Measurements from ENCODE around the gene PLEKHG1.

DNA sequence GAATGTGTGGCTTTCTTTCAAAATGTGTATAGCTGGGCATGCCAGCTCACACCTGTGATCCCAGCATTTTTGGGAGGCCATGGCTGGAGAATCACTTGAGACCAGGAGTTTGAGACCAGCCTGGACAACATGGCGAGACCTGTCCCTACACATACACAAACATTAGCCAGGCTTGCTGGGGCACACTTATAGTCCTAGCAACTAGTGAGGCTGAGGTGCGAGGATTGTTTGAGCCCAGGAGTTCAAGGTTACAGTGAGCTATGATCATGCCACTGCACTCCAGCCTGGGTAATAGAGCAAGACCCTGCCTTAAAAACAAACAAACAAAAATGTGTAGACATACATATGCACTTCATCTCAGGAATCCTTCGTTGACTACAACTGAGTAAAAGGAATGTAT, 31.1 kb upstream of the PLEKHG1 start:
- TF ChIP-seq CTCF (IDR thresholded peaks at IDR 0.05) = no peak
- TF ChIP-seq EZH2 (IDR thresholded peaks at IDR 0.05; ENCODE audit: borderline replicate concordance, insufficient read depth, low read depth, low read length, poor library complexity, severe bottlenecking) = no peak
